SK-N-SH (cell line): ENCODE measurements around the gene MRPS35.

Experiments
- EZH2phosphoT487 ChIP-seq: fragments of 200-600 bp; sonication (generic); IDR thresholded peaks from 2 replicates; pipeline ENCODE4 v1.6.1; 2017; ENCODE audit warnings: low read depth, mixed run types, mild to moderate bottlenecking, antibody characterized with exemption, moderate library complexity, borderline replicate concordance
- FOXM1 ChIP-seq: IDR thresholded peaks from 2 replicates; pipeline ENCODE4 v1.4.0; 2012; ENCODE audit warnings: low read depth, mild to moderate bottlenecking
- NRF1 ChIP-seq: IDR thresholded peaks from 2 replicates; pipeline ENCODE4 v1.6.1; 2012; ENCODE audit warnings: low read depth, mild to moderate bottlenecking, low read length
- POLR2AphosphoS5 ChIP-seq: IDR thresholded peaks from 2 replicates; pipeline ENCODE4 v1.6.1; 2012; ENCODE audit warnings: low read depth, low read length
- RAD21 ChIP-seq: IDR thresholded peaks from 2 replicates; pipeline ENCODE4 v1.6.1; 2012; ENCODE audit warnings: mild to moderate bottlenecking, low read length
- RFX5 ChIP-seq: IDR thresholded peaks from 2 replicates; pipeline ENCODE4 v1.6.1; 2012; ENCODE audit warnings: mild to moderate bottlenecking, improper control_type of control experiment, low read length
- SIN3A ChIP-seq: IDR thresholded peaks from 2 replicates; pipeline ENCODE4 v1.6.1; 2012; ENCODE audit warnings: low read depth, mild to moderate bottlenecking, low read length, moderate library complexity, borderline replicate concordance
- SMC3 ChIP-seq: IDR thresholded peaks from 2 replicates; pipeline ENCODE4 v1.6.1; 2012; ENCODE audit warnings: low read depth, low read length, improper control_type of control experiment
- TAF1 ChIP-seq: IDR thresholded peaks from 2 replicates; pipeline ENCODE4 v1.6.1; 2012; ENCODE audit warnings: low read depth, mild to moderate bottlenecking, low read length, moderate library complexity, borderline replicate concordance
- YY1 ChIP-seq: IDR thresholded peaks from 2 replicates; pipeline ENCODE4 v1.4.0; 2012; ENCODE audit warnings: low read depth, mild to moderate bottlenecking
- TF ChIP-seq, protein P1 (sequence below): fragments of 200-600 bp; sonication (generic); IDR thresholded peaks from 2 replicates; pipeline ENCODE4 v1.6.1; 2017; ENCODE audit warnings: antibody characterized with exemption, mild to moderate bottlenecking, moderate library complexity
- TF ChIP-seq, protein P2 (sequence below): IDR thresholded peaks from 2 replicates; pipeline ENCODE4 v1.4.0; 2012; ENCODE audit warnings: low read depth

DNA sequence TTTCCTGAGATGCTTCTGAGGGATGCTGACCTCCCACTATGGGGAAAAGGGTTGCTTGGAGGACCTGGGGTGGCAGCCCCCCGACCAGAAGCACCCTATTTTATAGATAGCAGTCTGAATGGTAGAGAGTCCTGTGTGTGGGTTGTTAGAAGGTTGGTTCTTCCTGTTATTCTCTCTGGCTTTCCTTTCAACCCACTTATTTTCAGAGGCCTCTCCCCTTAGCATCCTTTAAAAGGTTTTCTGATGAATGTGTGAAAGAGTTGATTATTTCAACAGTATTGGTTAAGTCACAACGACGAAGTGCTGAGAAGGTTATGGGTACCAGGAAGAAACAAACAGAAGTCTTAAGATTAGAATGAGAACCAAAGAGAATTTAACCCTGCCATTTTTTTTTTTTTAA is 90.2 kb downstream of the MRPS35 start:
- TF ChIP-seq RAD21 (no peak), RFX5 (no peak), SMC3 (no peak), POLR2AphosphoS5 (no peak), YY1 (no peak), NRF1 (no peak), EZH2phosphoT487 (no peak), SIN3A (no peak), TAF1 (no peak), FOXM1 (no peak)
- TF ChIP-seq, protein P1, sequence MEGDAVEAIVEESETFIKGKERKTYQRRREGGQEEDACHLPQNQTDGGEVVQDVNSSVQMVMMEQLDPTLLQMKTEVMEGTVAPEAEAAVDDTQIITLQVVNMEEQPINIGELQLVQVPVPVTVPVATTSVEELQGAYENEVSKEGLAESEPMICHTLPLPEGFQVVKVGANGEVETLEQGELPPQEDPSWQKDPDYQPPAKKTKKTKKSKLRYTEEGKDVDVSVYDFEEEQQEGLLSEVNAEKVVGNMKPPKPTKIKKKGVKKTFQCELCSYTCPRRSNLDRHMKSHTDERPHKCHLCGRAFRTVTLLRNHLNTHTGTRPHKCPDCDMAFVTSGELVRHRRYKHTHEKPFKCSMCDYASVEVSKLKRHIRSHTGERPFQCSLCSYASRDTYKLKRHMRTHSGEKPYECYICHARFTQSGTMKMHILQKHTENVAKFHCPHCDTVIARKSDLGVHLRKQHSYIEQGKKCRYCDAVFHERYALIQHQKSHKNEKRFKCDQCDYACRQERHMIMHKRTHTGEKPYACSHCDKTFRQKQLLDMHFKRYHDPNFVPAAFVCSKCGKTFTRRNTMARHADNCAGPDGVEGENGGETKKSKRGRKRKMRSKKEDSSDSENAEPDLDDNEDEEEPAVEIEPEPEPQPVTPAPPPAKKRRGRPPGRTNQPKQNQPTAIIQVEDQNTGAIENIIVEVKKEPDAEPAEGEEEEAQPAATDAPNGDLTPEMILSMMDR, result no peak
- TF ChIP-seq, protein P2, sequence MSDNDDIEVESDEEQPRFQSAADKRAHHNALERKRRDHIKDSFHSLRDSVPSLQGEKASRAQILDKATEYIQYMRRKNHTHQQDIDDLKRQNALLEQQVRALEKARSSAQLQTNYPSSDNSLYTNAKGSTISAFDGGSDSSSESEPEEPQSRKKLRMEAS, result no peak
